Glutamatergic neuron (in vitro differentiated cells): ENCODE data around the gene SNTB2. TPM values are rescaled to one million over a fixed set of nuclear protein-coding genes. Genes with fewer than 3 reads are reported as not detected.
"Not testable (repeated sequence)": the region's sequence is repeated elsewhere in the genome, so short reads cannot be mapped to it uniquely, and the experiment has no call there.

Experiments used
- DNase-seq: peaks from one replicate; pipeline ENCODE4 v3.0.0; 2022
- H3K27ac Mint-ChIP-seq: one replicate; pipeline ENCODE4 v1.8.0; 2020; ENCODE audit warnings: mild to moderate bottlenecking, mixed read lengths, inconsistent platforms; ENCODE audit not compliant: unreplicated experiment
- H3K27me3 Mint-ChIP-seq: one replicate; pipeline ENCODE4 v1.8.0; 2020; ENCODE audit warnings: mild to moderate bottlenecking, moderate library complexity, mixed read lengths, inconsistent platforms; ENCODE audit not compliant: unreplicated experiment
- H3K36me3 Mint-ChIP-seq: one replicate; pipeline ENCODE4 v1.8.0; 2020; ENCODE audit warnings: mild to moderate bottlenecking, mixed read lengths, inconsistent platforms; ENCODE audit not compliant: unreplicated experiment
- H3K4me1 Mint-ChIP-seq: one replicate; pipeline ENCODE4 v1.8.0; 2020; ENCODE audit warnings: mild to moderate bottlenecking, low read depth, mixed read lengths, inconsistent platforms; ENCODE audit not compliant: unreplicated experiment
- H3K4me3 Mint-ChIP-seq: one replicate; pipeline ENCODE4 v1.8.0; 2020; ENCODE audit warnings: mild to moderate bottlenecking, mixed read lengths, inconsistent platforms; ENCODE audit not compliant: unreplicated experiment
- H3K9me3 Mint-ChIP-seq: one replicate; pipeline ENCODE4 v1.8.0; 2020; ENCODE audit warnings: mild to moderate bottlenecking, moderate library complexity, mixed read lengths, inconsistent platforms; ENCODE audit not compliant: unreplicated experiment
- total RNA-seq: library from RNA; stranded (reverse); fragmentation: NEBNext Ultra II Directional; extraction: Animal tissue kit (Norgen Biotek cat#: 25700); gene quantifications from one replicate; pipeline ENCODE4 v1.2.1, GENCODE V29; 2021; ENCODE audit not compliant: unreplicated experiment
- TF ChIP-seq, protein P1 (sequence below): fragments of 200-600 bp; sonication (generic); IDR thresholded peaks from one replicate; pipeline ENCODE4 v1.5.0; 2021; ENCODE audit not compliant: partially characterized antibody, unreplicated experiment

Gene SNTB2
- total RNA-seq, 1 donor from 2014 or later: 26.8 TPM

DNA sequence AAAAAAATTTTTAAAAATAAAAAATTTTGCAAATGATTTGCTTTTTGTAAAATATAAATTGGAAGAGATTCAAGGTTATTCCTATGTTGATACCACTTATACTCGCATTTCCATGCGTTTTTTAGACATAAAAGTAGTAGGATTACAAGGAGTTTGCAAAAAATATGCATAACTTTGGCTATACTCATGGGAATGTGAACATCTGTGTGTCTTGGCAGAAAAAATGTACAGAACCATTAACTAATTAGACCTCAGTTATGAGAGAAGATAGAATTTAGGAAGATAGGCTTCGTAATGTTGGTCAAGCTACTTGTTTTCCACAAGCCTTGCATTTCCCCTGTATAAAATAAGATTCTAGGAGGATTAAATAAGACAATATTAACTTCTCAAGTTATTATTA, 63.1 kb downstream of the SNTB2 start:
- no peaks in the 10 kb centered on the region for H3K9me3 Mint-ChIP-seq

DNA sequence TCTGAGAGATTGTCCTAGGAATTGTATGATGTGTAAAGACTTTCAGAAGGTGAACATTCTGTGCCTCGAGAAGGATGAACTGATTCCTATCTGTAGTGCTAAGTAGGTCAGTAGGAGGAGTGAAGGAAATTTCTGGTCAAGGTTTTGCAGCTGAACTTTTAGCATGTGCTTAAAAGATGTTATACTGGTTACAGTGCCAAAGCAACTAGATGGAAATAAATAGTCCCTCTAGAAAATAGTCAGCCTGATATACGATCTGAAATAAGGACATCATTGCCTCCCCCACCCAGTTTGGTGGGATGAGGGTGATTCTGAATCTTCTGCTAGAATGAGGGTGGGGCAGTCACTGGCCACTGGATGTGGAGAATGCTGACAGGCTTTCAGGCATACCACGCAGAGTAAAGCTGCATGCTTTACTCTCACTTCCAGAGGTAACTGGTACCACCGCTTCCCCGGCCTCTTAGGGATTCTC, 66.9 kb downstream of the SNTB2 start:
- Mint-ChIP-seq H3K4me1 (no peaks in the 10 kb centered on the region), H3K27ac (no peak overlapping the region), H3K36me3 (no peaks in the 10 kb centered on the region), H3K27me3 (no peaks in the 10 kb centered on the region), H3K9me3 (no peaks in the 10 kb centered on the region), H3K4me3 (no peak overlapping the region)
- TF ChIP-seq, protein P1, sequence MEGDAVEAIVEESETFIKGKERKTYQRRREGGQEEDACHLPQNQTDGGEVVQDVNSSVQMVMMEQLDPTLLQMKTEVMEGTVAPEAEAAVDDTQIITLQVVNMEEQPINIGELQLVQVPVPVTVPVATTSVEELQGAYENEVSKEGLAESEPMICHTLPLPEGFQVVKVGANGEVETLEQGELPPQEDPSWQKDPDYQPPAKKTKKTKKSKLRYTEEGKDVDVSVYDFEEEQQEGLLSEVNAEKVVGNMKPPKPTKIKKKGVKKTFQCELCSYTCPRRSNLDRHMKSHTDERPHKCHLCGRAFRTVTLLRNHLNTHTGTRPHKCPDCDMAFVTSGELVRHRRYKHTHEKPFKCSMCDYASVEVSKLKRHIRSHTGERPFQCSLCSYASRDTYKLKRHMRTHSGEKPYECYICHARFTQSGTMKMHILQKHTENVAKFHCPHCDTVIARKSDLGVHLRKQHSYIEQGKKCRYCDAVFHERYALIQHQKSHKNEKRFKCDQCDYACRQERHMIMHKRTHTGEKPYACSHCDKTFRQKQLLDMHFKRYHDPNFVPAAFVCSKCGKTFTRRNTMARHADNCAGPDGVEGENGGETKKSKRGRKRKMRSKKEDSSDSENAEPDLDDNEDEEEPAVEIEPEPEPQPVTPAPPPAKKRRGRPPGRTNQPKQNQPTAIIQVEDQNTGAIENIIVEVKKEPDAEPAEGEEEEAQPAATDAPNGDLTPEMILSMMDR: no peak
- DNase-seq: no peak

More for the DNA sequence above, 63.1 kb downstream of the SNTB2 start:
- Mint-ChIP-seq H3K4me1 (no peaks in the 10 kb centered on the region), H3K36me3 (no peaks in the 10 kb centered on the region), H3K27ac (no peak overlapping the region), H3K4me3 (no peak overlapping the region), H3K27me3 (no peaks in the 10 kb centered on the region)
- TF ChIP-seq, protein P1: no peak
- DNase-seq: no peak

DNA sequence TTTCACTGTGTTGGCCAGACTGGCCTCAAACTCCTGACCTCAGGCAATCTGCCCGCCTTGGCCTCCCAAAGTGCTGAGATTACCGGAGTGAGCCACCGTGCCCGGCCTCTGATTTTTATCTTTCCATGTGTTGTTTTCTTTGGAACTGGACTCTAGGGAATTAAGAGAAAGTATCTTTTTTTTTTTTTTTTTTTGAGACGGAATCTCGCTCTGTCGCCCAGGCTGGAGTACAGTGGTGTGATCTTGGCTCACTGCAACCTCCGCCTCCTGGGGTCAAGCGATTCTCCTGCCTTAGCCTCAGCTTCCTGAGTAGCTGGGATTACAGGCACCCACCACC, 72.4 kb downstream of the SNTB2 start:
- not testable (repeated sequence) for DNase-seq, H3K9me3 Mint-ChIP-seq, H3K36me3 Mint-ChIP-seq, H3K27me3 Mint-ChIP-seq, H3K4me3 Mint-ChIP-seq, H3K27ac Mint-ChIP-seq, H3K4me1 Mint-ChIP-seq

DNA sequence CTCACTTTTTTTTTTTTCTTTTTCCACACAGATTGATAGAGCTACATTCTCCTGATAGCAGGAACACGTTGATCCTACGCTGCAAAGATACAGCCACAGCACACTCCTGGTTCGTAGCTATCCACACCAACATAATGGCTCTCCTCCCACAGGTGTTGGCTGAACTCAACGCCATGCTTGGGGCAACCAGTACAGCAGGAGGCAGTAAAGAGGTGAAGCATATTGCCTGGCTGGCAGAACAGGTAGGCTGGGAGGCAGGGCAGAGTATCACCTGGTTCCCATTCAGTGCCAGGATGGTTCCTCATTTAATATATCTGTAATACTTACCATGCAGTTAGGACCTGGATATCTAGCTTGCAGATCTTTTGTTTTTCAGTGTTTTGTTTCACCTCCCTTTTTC, 73.1 kb downstream of the SNTB2 start:
- TF ChIP-seq, protein P1: no peak
- H3K36me3 Mint-ChIP-seq: no peaks in the 10 kb centered on the region
- no peak overlapping the region for H3K4me3 Mint-ChIP-seq
- H3K27ac Mint-ChIP-seq: no peak overlapping the region
- no peak for DNase-seq
- peaks cover 3% of the 10 kb centered on the region for H3K9me3 Mint-ChIP-seq
- H3K4me1 Mint-ChIP-seq: no peaks in the 10 kb centered on the region
- no peaks in the 10 kb centered on the region for H3K27me3 Mint-ChIP-seq

DNA sequence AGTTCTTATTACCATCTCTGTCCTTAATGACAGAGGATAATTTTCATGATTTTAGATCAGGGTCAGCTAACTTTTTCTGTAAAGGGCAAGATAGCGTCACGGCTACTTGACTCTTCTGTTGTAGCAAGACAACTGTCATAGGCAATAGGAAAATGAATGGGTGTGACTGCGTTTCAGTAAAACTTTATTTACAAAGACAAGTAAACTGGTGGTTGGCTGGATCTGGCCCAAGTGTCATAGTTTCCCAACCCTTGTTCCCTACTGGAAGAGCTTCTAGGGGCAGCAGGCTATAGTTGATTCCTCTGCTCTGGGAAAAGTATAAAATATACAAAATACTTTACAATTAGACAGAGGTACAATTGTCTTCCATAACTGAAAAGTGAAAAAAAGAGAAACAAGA, 73.5 kb downstream of the SNTB2 start:
- Mint-ChIP-seq H3K27ac (no peak overlapping the region), H3K4me1 (no peaks in the 10 kb centered on the region), H3K36me3 (no peaks in the 10 kb centered on the region), H3K4me3 (no peak overlapping the region), H3K27me3 (no peaks in the 10 kb centered on the region), H3K9me3 (peaks cover 3% of the 10 kb centered on the region)
- DNase-seq: no peak
- TF ChIP-seq, protein P1: no peak
